HepG2 (cell line): ENCODE measurements around the gene SNRNP25. TPM values are rescaled to one million over a fixed set of nuclear protein-coding genes. Genes with fewer than 3 reads are reported as not detected.

Source experiments
- ATAC-seq: fragments of 200-7000 bp; cut with Tn5 transposase; 3 replicates; pipeline ENCODE4 v1.9.1; 2020; ENCODE audit warnings: mild to moderate bottlenecking, moderate library complexity
- BruUV-seq: library from RNA; stranded (reverse); fragments of 400-500 nt; replicated peaks from 2 replicates; lab custom pipeline; 2021; lab: Mats Ljungman, UMichigan
- CTCF ChIA-PET: fragments of 300-600 bp; formaldehyde crosslinking; extraction: SDS; loops from one replicate; lab custom pipeline; 2021; ENCODE audit warnings: low total read pairs, inconsistent platforms, low intra/inter-chr PET ratio; lab: Yijun Ruan, JAX
- POLR2A ChIA-PET: fragments of 350-600 bp; sonication (Branson Sonifier 250); formaldehyde crosslinking; loops from one replicate; lab custom pipeline; 2020; ENCODE audit warnings: antibody characterized with exemption, inconsistent platforms; lab: Yijun Ruan, JAX
- DNase-seq: peaks from one replicate; pipeline ENCODE4 v3.0.0-alpha.2; 2015; ENCODE audit warnings: low spot score
- FAIRE-seq: peaks from 3 replicates; lab custom pipeline; 2011; peaks lifted over from hg19 to GRCh38; lab: Jason Lieb, UNC
- H2AFZ ChIP-seq: one replicate; pipeline ENCODE4 v1.6.1; 2011; ENCODE audit warnings: low read length, inconsistent platforms
- H3K27ac ChIP-seq: fragments of 300-600 bp; 3 replicates; pipeline ENCODE4 v1.8.0; 2011; ENCODE audit warnings: mixed run types, mild to moderate bottlenecking, mixed read lengths, low read length, inconsistent platforms; ENCODE audit not compliant: insufficient read depth; ENCODE audit errors: extremely low read length
- H3K27me3 ChIP-seq, 2 experiments: fragments of 200-600 bp in 1 of 2; 2 replicates in 1 of 2; 3 replicates in 1 of 2; pipeline versions ENCODE4 v1.6.0 to v1.8.0; 2011; ENCODE audit warnings: low read length in 2 of 2, mild to moderate bottlenecking in 2 of 2, moderate library complexity in 2 of 2, inconsistent platforms in 1 of 2; ENCODE audit not compliant: insufficient read depth in 2 of 2, control insufficient read depth in 1 of 2
- H3K36me3 ChIP-seq, 2 experiments: fragments of 200-600 bp in 1 of 2; replicated peaks in 1 of 2; 2 replicates in 1 of 2; 3 replicates in 1 of 2; pipeline versions ENCODE4 v1.5.1 to v1.8.0; 2011; ENCODE audit warnings: low read length in 2 of 2, inconsistent platforms in 1 of 2; ENCODE audit not compliant: insufficient read depth in 2 of 2, control insufficient read depth in 1 of 2
- H3K4me1 ChIP-seq: 2 replicates; pipeline ENCODE4 v1.5.1; 2012; ENCODE audit warnings: low read length, inconsistent platforms; ENCODE audit not compliant: insufficient read depth
- H3K4me2 ChIP-seq: 2 replicates; pipeline ENCODE4 v1.6.0; 2011; ENCODE audit warnings: low read depth, low read length, inconsistent platforms
- H3K4me3 ChIP-seq, 3 experiments: fragments of 200-600 bp in 1 of 3; sonication (generic), shearing (Covaris generic) in 1 of 3; replicated peaks in 1 of 3; 2 replicates each; pipeline ENCODE4 v1.5.1; 2011 to 2016; ENCODE audit warnings: low read length in 3 of 3, inconsistent platforms in 2 of 3, low read depth in 2 of 3, mild to moderate bottlenecking in 2 of 3, control low read depth in 1 of 3, mixed read lengths in 1 of 3; ENCODE audit not compliant: insufficient read depth in 1 of 3
- H3K79me2 ChIP-seq: one replicate; pipeline ENCODE4 v1.6.1; 2011; ENCODE audit warnings: low read length, inconsistent platforms; ENCODE audit not compliant: insufficient read depth
- H3K9ac ChIP-seq: 2 replicates; pipeline ENCODE4 v1.6.0; 2011; ENCODE audit warnings: mild to moderate bottlenecking, low read depth, low read length, inconsistent platforms; ENCODE audit not compliant: insufficient read depth
- H3K9me3 ChIP-seq: 2 replicates; pipeline ENCODE4 v1.5.1; 2012; ENCODE audit warnings: mild to moderate bottlenecking, low read length
- H4K20me1 ChIP-seq: 2 replicates; pipeline ENCODE4 v1.6.0; 2011; ENCODE audit warnings: inconsistent platforms, mild to moderate bottlenecking, low read length, moderate library complexity; ENCODE audit not compliant: insufficient read depth
- BORCS8-MEF2B ChIP-seq: sonication (generic); formaldehyde crosslinking; IDR thresholded peaks from 2 replicates; pipeline ENCODE4 v1.8.0; 2022; ENCODE audit warnings: mild to moderate bottlenecking, missing genetic modification reagents
- ELF1 ChIP-seq: sonication (generic); formaldehyde crosslinking; IDR thresholded peaks from 2 replicates; pipeline ENCODE4 v1.4.0; 2020; ENCODE audit warnings: missing genetic modification reagents
- HNRNPL ChIP-seq: fragments of 200-400 bp; formaldehyde crosslinking; IDR thresholded peaks from 2 replicates; pipeline ENCODE4 v1.6.1; 2017; ENCODE audit warnings: mild to moderate bottlenecking, low read depth, low read length
- MAF1 ChIP-seq: sonication (generic); formaldehyde crosslinking; IDR thresholded peaks from 2 replicates; pipeline ENCODE4 v1.5.0; 2020; ENCODE audit warnings: missing genetic modification reagents, borderline replicate concordance
- MIER2 ChIP-seq: IDR thresholded peaks from 2 replicates; pipeline ENCODE4 v1.6.1; 2016; ENCODE audit warnings: missing biosample characterization, missing genetic modification reagents
- SOX13 ChIP-seq, 3 experiments: fragments of 450-650 bp in 1 of 3; sonication (generic) in 1 of 3; formaldehyde crosslinking in 1 of 3; IDR thresholded peaks in 2 of 3; conservative IDR thresholded peaks in 1 of 3; 2 replicates each; pipeline versions ENCODE4 v1.5.0 to v1.6.1; 2016 to 2020; ENCODE audit warnings: antibody characterized with exemption in 1 of 3, mild to moderate bottlenecking in 1 of 3, missing compliant biosample characterization in 1 of 3, missing genetic modification reagents in 1 of 3, moderate library complexity in 1 of 3
- ZNF720 ChIP-seq: sonication (generic); formaldehyde crosslinking; IDR thresholded peaks from 2 replicates; pipeline ENCODE4 v1.4.0; 2020; ENCODE audit warnings: missing genetic modification reagents
- WGBS: methylation state at CpG from one replicate; pipeline ENCODE4 v1.1.6; 2017; ENCODE audit warnings: low lambda C conversion rate; 5-methylcytosine and 5-hydroxymethylcytosine counted together
- in situ Hi-C: cut with HindIII; loops from 2 replicates; pipeline ENCODE4 v1.10.0; 2017; ENCODE audit warnings: low pct_unique_long_range_greater_than_20kb; ENCODE audit not compliant: extremely low pct_ligation_motif_present
- intact Hi-C: fragments of 100-400 bp; cut with micrococcal nuclease; formaldehyde crosslinking; loops from one replicate; pipeline ENCODE4 v1.10.0; 2022; ENCODE audit not compliant: unreplicated experiment
- polyA plus RNA-seq, 8 experiments: library from polyadenylated mRNA; depleted of rRNA in 3 of 8; stranded (reverse) in 7 of 8; unstranded in 1 of 8; fragments of >200 nt; fragmentation: Illumina TruSeq in 4 of 8; extraction: Trizol in 4 of 8; gene quantifications; 2 replicates each; pipeline versions ENCODE4 v1.2.1 to v1.2.3, GENCODE V29; 2011 to 2016; ENCODE audit warnings: low read depth in 4 of 8, missing spikeins in 1 of 8, mixed read lengths in 1 of 8; ENCODE audit not compliant: insufficient read depth in 1 of 8
- total RNA-seq, 5 experiments: library from RNA; depleted of rRNA; stranded (reverse); fragments of >200 nt; fragmentation: Illumina TruSeq; extraction: Trizol; gene quantifications; 2 replicates each; pipeline ENCODE4 v1.2.3, GENCODE V29; 2016; ENCODE audit warnings: low read depth in 1 of 5
- TF ChIP-seq, protein P1 (sequence below): sonication (generic); formaldehyde crosslinking; conservative IDR thresholded peaks from 2 replicates; pipeline ENCODE4 v1.4.0; 2020; ENCODE audit warnings: missing genetic modification reagents

SNRNP25 gene
- total and polyA plus RNA-seq, 2 of the 13 experiments (the other 11 are each of a cell fraction or from before 2014, with no cell fraction given) = 34.1 to 97.4 TPM

DNA sequence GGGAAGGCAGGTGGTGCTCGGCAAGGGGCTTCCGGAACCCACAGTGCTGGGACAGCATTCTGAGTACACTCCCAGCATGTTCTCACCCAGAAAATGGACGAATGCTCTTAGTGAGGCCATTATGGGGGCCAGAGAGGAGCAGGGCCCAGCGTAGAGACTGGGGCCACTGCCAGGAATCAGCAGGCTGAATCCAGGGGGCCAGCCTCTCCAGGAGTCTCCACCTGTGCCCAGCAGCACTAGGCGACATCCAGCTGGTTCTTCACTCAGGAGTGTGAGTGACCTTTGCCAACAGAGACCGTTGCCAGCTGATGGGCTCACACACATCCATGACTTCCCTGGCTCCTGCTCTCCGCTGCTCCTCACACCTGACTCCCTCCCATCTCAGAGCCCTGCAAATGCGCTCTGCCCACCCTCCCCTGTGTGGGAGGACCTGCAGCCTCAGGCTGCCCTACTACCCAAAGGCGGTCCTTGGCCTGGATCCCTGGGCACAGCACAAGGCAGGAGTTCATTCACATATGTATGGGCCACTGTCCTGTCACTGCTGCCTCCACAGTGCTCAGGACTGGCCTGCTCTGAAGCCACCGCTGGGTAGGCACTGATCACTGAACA, 13.7 kb downstream of the SNRNP25 start:
- POLR2A ChIA-PET = no interaction called here
- TF ChIP-seq SOX13 (IDR thresholded peaks at IDR 0.05) (no peak), SOX13 (CRISPR knock-in tag; conservative IDR thresholded peaks at IDR 0.05 in 1 of 2, IDR thresholded peaks at IDR 0.05 in 1 of 2) (no peak), ZNF720 (no peak), MIER2 (CRISPR knock-in tag) (no peak), MAF1 (CRISPR knock-in tag) (no peak), HNRNPL (0 out of 2 replicates have a peak, but pooled peaks have one; percentile 39), BORCS8-MEF2B (CRISPR knock-in tag) (no peak), ELF1 (no peak)
- TF ChIP-seq, protein P1, sequence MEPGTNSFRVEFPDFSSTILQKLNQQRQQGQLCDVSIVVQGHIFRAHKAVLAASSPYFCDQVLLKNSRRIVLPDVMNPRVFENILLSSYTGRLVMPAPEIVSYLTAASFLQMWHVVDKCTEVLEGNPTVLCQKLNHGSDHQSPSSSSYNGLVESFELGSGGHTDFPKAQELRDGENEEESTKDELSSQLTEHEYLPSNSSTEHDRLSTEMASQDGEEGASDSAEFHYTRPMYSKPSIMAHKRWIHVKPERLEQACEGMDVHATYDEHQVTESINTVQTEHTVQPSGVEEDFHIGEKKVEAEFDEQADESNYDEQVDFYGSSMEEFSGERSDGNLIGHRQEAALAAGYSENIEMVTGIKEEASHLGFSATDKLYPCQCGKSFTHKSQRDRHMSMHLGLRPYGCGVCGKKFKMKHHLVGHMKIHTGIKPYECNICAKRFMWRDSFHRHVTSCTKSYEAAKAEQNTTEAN (CRISPR knock-in tag) = no peak
- no peak overlapping the region for H2AFZ ChIP-seq
- 59% methylated on average over 9 of the region's 10 CpGs for WGBS
- no peaks in the 10 kb centered on the region for H3K9me3 ChIP-seq
- H3K36me3 ChIP-seq = peaks cover 0 to under 1% of the 10 kb centered on the region in 2 experiments; a peak in 2 of 5 replicates
- DNase-seq = no peak
- H3K4me2 ChIP-seq = no peak overlapping the region
- ATAC-seq = no peak
- intact Hi-C loops = no loop called here
- no peak overlapping the region for H3K9ac ChIP-seq
- H3K27ac ChIP-seq = no peak overlapping the region
- CTCF ChIA-PET = interaction anchor here (5.1 kb wide), 1 partner anchor 28 kb away, joined by 155 read pairs; no protein-coding TSS in a partner anchor
- H3K79me2 ChIP-seq = no peaks in the 10 kb centered on the region
- peaks cover 56% of the 10 kb centered on the region for H3K4me1 ChIP-seq
- FAIRE-seq = no peak
- peaks cover 9% of the 10 kb centered on the region; the same call in 1 of the 2 replicates for H4K20me1 ChIP-seq
- no peaks in the 10 kb centered on the region for H3K27me3 ChIP-seq
- BruUV-seq = no TSS peak
- in situ Hi-C loops = no loop called here
- no peak overlapping the region for H3K4me3 ChIP-seq
